H9 (cell line): ENCODE measurements around the gene VILL. TPM values are rescaled to one million over a fixed set of nuclear protein-coding genes. Genes with fewer than 3 reads are reported as not detected.

Experiments used
- DNase-seq: peaks from one replicate; pipeline ENCODE4 v3.0.0-alpha.2; 2017
- H2AFZ ChIP-seq: one replicate; pipeline ENCODE4 v1.6.1; 2013; ENCODE audit warnings: mild to moderate bottlenecking, low read length, control low read depth, moderate library complexity
- H2AK5ac ChIP-seq: 2 replicates; pipeline ENCODE4 v1.6.1; 2013; ENCODE audit warnings: low read length, control low read depth, mixed read lengths; ENCODE audit not compliant: insufficient read length
- H2BK120ac ChIP-seq: one replicate; pipeline ENCODE4 v1.6.1; 2013; ENCODE audit warnings: low read depth, mild to moderate bottlenecking, low read length, control low read depth, inconsistent platforms; ENCODE audit not compliant: poor library complexity, severe bottlenecking
- H2BK12ac ChIP-seq: 2 replicates; pipeline ENCODE4 v1.6.1; 2013; ENCODE audit warnings: low read length, control low read depth, mixed read lengths, low read depth; ENCODE audit not compliant: insufficient read length
- H2BK15ac ChIP-seq: 2 replicates; pipeline ENCODE4 v1.6.1; 2013; ENCODE audit warnings: low read depth, low read length, control low read depth
- H2BK20ac ChIP-seq: one replicate; pipeline ENCODE4 v1.6.1; 2013; ENCODE audit warnings: low read depth, mild to moderate bottlenecking, low read length, control low read depth, inconsistent platforms; ENCODE audit not compliant: poor library complexity, severe bottlenecking
- H2BK5ac ChIP-seq: 2 replicates; pipeline ENCODE4 v1.6.1; 2013; ENCODE audit warnings: low read length, control low read depth, mixed read lengths; ENCODE audit not compliant: insufficient read length
- H3K14ac ChIP-seq: 2 replicates; pipeline ENCODE4 v1.6.1; 2013; ENCODE audit warnings: low read length, control low read depth; ENCODE audit not compliant: insufficient read depth
- H3K18ac ChIP-seq: 2 replicates; pipeline ENCODE4 v1.6.1; 2013; ENCODE audit warnings: low read depth, mild to moderate bottlenecking, mixed read lengths, low read length, control low read depth; ENCODE audit not compliant: insufficient read length
- H3K23ac ChIP-seq: 2 replicates; pipeline ENCODE4 v1.6.1; 2013; ENCODE audit warnings: low read length, control low read depth, mixed read lengths, low read depth; ENCODE audit not compliant: insufficient read length
- H3K23me2 ChIP-seq: 2 replicates; pipeline ENCODE4 v1.6.1; 2013; ENCODE audit warnings: low read depth, mild to moderate bottlenecking, mixed read lengths, low read length, control low read depth; ENCODE audit not compliant: insufficient read length, poor library complexity, severe bottlenecking
- H3K27ac ChIP-seq: 2 replicates; pipeline ENCODE4 v1.5.1; 2013; ENCODE audit warnings: low read length, control low read depth, mixed read lengths, low read depth; ENCODE audit not compliant: insufficient read length
- H3K27me3 ChIP-seq: 2 replicates; pipeline ENCODE4 v1.6.1; 2013; ENCODE audit warnings: low read length, control low read depth, inconsistent platforms; ENCODE audit not compliant: insufficient read depth
- H3K4ac ChIP-seq: 2 replicates; pipeline ENCODE4 v1.6.1; 2013; ENCODE audit warnings: low read depth, mild to moderate bottlenecking, control low read depth, inconsistent platforms, low read length, moderate library complexity
- H3K4me1 ChIP-seq: 2 replicates; pipeline ENCODE4 v1.6.1; 2013; ENCODE audit warnings: low read length, control low read depth, inconsistent platforms; ENCODE audit not compliant: insufficient read depth
- H3K4me2 ChIP-seq: 2 replicates; pipeline ENCODE4 v1.6.1; 2013; ENCODE audit warnings: low read length, control low read depth, mixed read lengths; ENCODE audit not compliant: insufficient read length, insufficient read depth
- H3K56ac ChIP-seq: 2 replicates; pipeline ENCODE4 v1.6.1; 2013; ENCODE audit warnings: low read depth, mild to moderate bottlenecking, mixed read lengths, low read length, control low read depth; ENCODE audit not compliant: insufficient read length
- H3K79me1 ChIP-seq: 2 replicates; pipeline ENCODE4 v1.6.1; 2013; ENCODE audit warnings: low read depth, mild to moderate bottlenecking, moderate library complexity, low read length, control low read depth, inconsistent platforms; ENCODE audit not compliant: insufficient read depth, poor library complexity, severe bottlenecking
- H3K79me2 ChIP-seq: 2 replicates; pipeline ENCODE4 v1.6.1; 2013; ENCODE audit warnings: low read length, control low read depth, inconsistent platforms; ENCODE audit not compliant: insufficient read depth
- H3K9ac ChIP-seq: 2 replicates; pipeline ENCODE4 v1.6.1; 2013; ENCODE audit warnings: low read length, control low read depth, mixed read lengths; ENCODE audit not compliant: insufficient read length; ENCODE audit errors: extremely low read depth
- H3K9me3 ChIP-seq: one replicate; pipeline ENCODE4 v1.6.1; 2013; ENCODE audit warnings: low read depth, low read length, inconsistent platforms; ENCODE audit not compliant: control insufficient read depth
- H3T11ph ChIP-seq: one replicate; pipeline ENCODE4 v1.6.1; 2013; ENCODE audit warnings: mild to moderate bottlenecking, low read length, control low read depth, inconsistent platforms
- H4K20me1 ChIP-seq: one replicate; pipeline ENCODE4 v1.6.1; 2013; ENCODE audit not compliant: control insufficient read depth, insufficient read length, insufficient read depth
- H4K5ac ChIP-seq: 2 replicates; pipeline ENCODE4 v1.6.1; 2013; ENCODE audit warnings: low read depth, mild to moderate bottlenecking, mixed read lengths, low read length, control low read depth; ENCODE audit not compliant: insufficient read length
- H4K8ac ChIP-seq: replicated peaks from 2 replicates; pipeline ENCODE4 v1.6.1; 2013; ENCODE audit warnings: low read length, control low read depth, mixed read lengths, low read depth; ENCODE audit not compliant: insufficient read length
- H4K91ac ChIP-seq: 2 replicates; pipeline ENCODE4 v1.6.1; 2013; ENCODE audit warnings: low read depth, mild to moderate bottlenecking, moderate library complexity, mixed read lengths, low read length, control low read depth; ENCODE audit not compliant: insufficient read length
- H3K27ac Mint-ChIP-seq, 3 experiments: 2 replicates in 2 of 3; 3 replicates in 1 of 3; pipeline ENCODE4 v1.8.0; 2020 to 2021; ENCODE audit warnings: mixed read lengths in 3 of 3, mild to moderate bottlenecking in 1 of 3, moderate library complexity in 1 of 3
- H3K27me3 Mint-ChIP-seq: 2 replicates; pipeline ENCODE4 v1.8.0; 2021; ENCODE audit warnings: low read depth, mild to moderate bottlenecking, moderate library complexity, mixed read lengths
- H3K36me3 Mint-ChIP-seq, 3 experiments: 2 replicates in 2 of 3; 3 replicates in 1 of 3; pipeline ENCODE4 v1.8.0; 2020 to 2021; ENCODE audit warnings: low read depth in 3 of 3, mixed read lengths in 3 of 3; ENCODE audit not compliant: insufficient read depth in 1 of 3
- H3K4me1 Mint-ChIP-seq, 2 experiments: 2 replicates each; pipeline ENCODE4 v1.8.0; 2020; ENCODE audit warnings: mixed read lengths in 2 of 2
- H3K4me3 Mint-ChIP-seq, 2 experiments: 2 replicates in 1 of 2; 3 replicates in 1 of 2; pipeline ENCODE4 v1.8.0; 2020 to 2021; ENCODE audit warnings: mild to moderate bottlenecking in 2 of 2, mixed read lengths in 2 of 2, moderate library complexity in 1 of 2
- H3K9me3 Mint-ChIP-seq, 2 experiments: 2 replicates in 1 of 2; 3 replicates in 1 of 2; pipeline ENCODE4 v1.8.0; 2020; ENCODE audit warnings: mild to moderate bottlenecking in 2 of 2, mixed read lengths in 2 of 2, moderate library complexity in 1 of 2
- CTCF ChIP-seq: fragments of 200-600 bp; sonication (generic); conservative IDR thresholded peaks from 3 replicates; pipeline ENCODE4 v1.8.0; 2021; ENCODE audit warnings: antibody characterized with exemption, mild to moderate bottlenecking
- WGBS: extraction: QIAGEN DNeasy Blood & Tissue Kit; methylation state at CpG from one replicate; pipeline ENCODE4 v1.1.7; 2013; ENCODE audit warnings: missing lambda C conversion rate, low lambda C conversion rate, mixed read lengths; ENCODE audit not compliant: insufficient read length; ENCODE audit errors: extremely low coverage; 5-methylcytosine and 5-hydroxymethylcytosine counted together
- total RNA-seq: library from RNA; stranded (reverse); gene quantifications from 2 replicates; pipeline ENCODE4 v1.2.1, GENCODE V29; 2021

VILL gene
- total RNA-seq, 1 experiment from 2014 or later: 3.2 TPM

- no peak overlapping the region for H3K14ac ChIP-seq
- Mint-ChIP-seq H3K36me3 (peaks cover 6 to 10% (median 6%) of the 10 kb centered on the region in 3 experiments; a peak in 6 of 7 replicates), H3K27me3 (peaks cover 25% of the 10 kb centered on the region), H3K27ac (no peak overlapping the region), H3K9me3 (peaks cover 17% of the 10 kb centered on the region in 2 experiments), H3K4me3 (no peak overlapping the region), H3K4me1 (no peaks in the 10 kb centered on the region)
- no peak overlapping the region for H3K4me2 ChIP-seq
- no peak overlapping the region for H2BK120ac ChIP-seq
- no peak overlapping the region for H3K4ac ChIP-seq
- no peaks in the 10 kb centered on the region for H3K27me3 ChIP-seq
- no peak overlapping the region for H3K18ac ChIP-seq
- H4K8ac ChIP-seq: no peak overlapping the region
- no peak overlapping the region for H3K9ac ChIP-seq
- no peak for DNase-seq
- no peak overlapping the region for H2BK5ac ChIP-seq
- H3K79me2 ChIP-seq: no peaks in the 10 kb centered on the region
- no CpG with 5 or more reads among the region's 2 CpGs for WGBS
- no peak for TF ChIP-seq CTCF
- no peak overlapping the region for H2BK15ac ChIP-seq
- no peaks in the 10 kb centered on the region for H3K79me1 ChIP-seq
- H3K4me1 ChIP-seq: no peaks in the 10 kb centered on the region
- H4K5ac ChIP-seq: no peak overlapping the region
- no peaks in the 10 kb centered on the region for H3K23me2 ChIP-seq
- H3K9me3 ChIP-seq: peaks cover 8% of the 10 kb centered on the region
- no peak overlapping the region for H4K91ac ChIP-seq
- no peak overlapping the region for H2BK12ac ChIP-seq
- no peaks in the 10 kb centered on the region for H4K20me1 ChIP-seq
- H3T11ph ChIP-seq: no peak overlapping the region
- no peak overlapping the region for H3K23ac ChIP-seq
- no peak overlapping the region for H3K27ac ChIP-seq
- H2AK5ac ChIP-seq: no peak overlapping the region
- no peak overlapping the region for H2AFZ ChIP-seq
- no peak overlapping the region for H2BK20ac ChIP-seq
- no peak overlapping the region for H3K56ac ChIP-seq
Observed at GRCh38 chr3:38047896-38048295, 57.3 kb downstream of the VILL start.
